HG03064 (cell line): ENCODE data around the gene MTMR4.
"Not testable (repeated sequence)": the region's sequence is repeated elsewhere in the genome, so short reads cannot be mapped to it uniquely, and the experiment has no call there.

Experiments used
- ATAC-seq: cut with Tn5 transposase; IDR thresholded peaks from one replicate; pipeline ENCODE4 v1.9.1; 2021; ENCODE audit warnings: low read depth; ENCODE audit not compliant: unreplicated experiment

The MTMR4 gene

DNA sequence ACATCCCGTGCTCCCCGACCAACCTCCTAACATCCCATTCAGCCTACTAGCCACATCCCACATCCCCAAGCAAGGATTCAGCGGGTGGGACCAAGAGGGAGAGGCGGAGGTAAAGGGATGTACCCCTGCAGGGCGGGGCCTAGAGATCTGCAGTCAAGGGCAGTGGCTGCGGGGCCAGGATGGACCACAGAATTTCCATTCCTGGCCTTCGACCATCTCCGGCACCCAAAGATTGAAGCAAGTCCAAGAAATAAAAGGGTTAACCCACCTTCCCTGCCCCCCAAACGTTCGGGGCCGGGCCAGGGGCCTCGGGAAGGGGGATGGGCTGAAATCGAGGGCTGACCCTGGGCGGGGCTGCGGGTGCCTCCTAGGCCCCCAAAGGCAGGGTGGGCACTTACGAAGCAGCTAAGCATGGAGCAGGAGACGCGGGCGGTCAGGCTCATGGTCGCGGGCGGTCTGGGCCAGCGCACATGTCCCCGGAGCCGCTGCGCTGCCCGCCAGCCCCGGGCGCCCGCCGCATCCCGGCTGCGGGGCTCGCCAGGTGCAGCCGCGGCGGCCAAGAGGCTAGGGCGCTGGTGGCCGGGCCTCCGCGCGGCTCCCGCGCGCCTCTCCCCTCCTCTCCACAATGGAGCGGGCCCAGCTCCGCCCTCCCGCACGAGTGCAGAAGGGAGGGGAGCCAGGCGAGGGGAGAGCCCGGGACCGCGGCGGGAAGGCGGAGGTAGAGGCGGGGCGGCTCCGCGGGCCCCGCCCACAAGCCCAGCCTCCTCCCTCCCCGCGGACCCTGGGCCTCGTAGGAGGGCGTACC lies at the start of gene MTMR4:
TSS of gene MTMR4 (minus strand) at position 674 of the 805 bp plus-strand sequence. CDS start at position 443, 231 bp downstream.
- no peak for ATAC-seq

DNA sequence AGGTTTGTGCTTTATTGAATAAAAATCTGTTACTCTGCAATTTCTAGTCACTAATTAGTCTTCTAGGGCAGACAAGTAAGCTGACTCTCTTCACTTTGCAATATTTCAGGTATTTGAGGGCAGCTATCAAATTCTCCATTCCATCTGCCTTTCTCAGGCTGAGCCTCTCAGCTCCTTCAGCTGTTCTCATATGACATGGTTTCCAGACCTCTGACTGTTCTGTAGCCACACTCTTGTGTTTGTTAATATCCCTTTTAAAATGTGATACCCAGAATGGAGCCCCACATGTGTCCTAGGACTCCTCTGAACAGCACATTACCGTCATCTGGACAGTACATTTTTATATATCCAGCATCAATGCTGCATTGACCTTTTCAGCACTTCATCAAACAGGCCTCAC lies 46.1 kb upstream of the MTMR4 start:
- no peak for ATAC-seq

DNA sequence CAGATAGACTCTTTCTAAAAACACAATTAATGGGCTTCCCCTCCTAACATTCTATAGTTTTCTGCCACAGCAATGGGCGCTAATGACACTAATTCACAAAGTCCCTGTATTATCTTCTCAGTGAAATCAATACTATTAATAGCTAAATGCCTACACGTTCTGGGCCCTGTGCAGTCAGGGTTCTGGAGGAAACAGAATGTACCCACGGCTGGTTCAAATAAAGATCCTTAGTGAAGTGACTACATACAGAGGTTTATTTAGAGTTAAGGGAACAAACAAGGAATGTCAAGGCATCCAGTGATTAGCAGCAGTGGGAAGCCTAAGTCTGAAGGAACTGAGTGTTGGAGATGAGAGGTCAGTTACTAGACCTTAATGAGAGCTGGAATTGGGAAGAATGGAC lies 43.5 kb upstream of the MTMR4 start:
- no peak for ATAC-seq

DNA sequence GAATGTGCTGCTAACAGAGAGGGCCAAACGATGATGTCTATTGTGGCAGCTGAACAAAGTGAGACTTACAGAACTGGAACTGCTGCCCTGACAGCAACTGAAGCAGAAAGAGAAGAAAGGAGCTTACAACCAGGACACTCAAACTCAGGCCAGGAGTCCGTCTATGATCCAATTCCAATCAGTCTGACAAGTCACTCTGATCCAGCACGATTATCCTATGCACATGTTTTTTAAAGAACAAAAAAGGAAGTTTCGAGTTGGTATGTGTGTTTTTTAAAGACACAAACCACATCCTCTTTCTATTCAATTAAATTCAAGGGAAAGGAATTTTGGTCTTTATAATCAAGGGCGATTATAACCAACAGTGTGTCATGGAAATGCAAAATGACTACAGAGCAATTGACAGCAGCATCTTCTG lies 42.4 kb upstream of the MTMR4 start:
- no peak for ATAC-seq

DNA sequence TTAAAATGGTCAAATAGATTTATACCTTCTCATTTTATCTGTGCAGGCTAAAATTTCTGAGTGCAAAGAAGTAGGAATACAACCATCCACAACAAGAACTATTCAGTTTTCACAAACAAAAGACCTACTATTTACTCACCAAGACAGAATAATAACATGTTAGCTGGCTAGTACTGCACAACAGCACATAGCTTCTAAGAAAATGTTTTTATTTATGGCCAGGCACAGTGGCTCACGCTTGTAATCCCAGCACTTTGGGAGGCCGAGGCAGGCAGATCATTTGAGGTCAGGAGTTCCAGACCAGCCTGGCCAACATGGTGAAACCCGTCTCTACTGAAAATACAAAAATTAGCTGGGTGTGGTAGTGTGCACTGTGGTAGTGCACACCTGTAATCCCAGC lies 40.7 kb upstream of the MTMR4 start:
- ATAC-seq = not testable (repeated sequence)

DNA sequence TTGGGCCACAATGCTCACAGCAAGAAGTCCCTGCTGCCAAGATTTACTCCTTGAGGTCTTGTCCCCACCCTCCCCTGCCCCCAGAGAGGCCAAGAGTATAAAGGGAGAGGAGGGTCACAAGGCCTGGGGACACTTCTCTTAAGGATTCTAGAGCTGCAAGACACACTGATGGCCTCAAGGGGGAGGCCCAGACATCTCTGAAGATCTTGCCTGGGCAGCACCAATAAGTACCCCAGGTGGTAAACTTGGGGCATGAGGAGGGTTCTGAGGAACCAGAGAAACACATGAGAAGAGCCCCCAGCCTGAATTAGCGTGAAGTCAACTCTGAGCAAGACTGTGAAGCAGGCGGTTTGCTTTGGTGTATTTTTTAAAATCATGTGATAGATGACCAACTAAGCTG lies 26.8 kb upstream of the MTMR4 start:
- no peak for ATAC-seq

DNA sequence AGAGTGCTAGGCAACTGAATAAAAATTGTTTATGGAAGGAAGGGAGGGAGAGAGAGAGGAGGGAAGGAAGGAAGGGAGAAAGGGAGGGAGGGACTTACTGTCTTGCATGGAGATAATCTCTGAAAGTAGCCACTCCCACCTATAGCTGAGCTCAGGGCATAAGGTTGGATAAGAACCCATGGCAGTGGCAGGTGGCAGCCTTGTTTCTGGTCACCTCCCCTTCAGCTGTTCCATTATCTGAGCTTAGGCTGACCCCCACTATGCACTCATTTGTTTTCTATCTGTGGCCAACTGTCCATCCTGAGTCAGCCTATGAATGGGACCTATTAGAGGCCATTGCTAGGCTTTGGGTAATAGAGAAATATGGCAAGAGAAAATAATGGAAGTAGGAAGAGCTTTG lies 25.3 kb upstream of the MTMR4 start:
- no peak for ATAC-seq

DNA sequence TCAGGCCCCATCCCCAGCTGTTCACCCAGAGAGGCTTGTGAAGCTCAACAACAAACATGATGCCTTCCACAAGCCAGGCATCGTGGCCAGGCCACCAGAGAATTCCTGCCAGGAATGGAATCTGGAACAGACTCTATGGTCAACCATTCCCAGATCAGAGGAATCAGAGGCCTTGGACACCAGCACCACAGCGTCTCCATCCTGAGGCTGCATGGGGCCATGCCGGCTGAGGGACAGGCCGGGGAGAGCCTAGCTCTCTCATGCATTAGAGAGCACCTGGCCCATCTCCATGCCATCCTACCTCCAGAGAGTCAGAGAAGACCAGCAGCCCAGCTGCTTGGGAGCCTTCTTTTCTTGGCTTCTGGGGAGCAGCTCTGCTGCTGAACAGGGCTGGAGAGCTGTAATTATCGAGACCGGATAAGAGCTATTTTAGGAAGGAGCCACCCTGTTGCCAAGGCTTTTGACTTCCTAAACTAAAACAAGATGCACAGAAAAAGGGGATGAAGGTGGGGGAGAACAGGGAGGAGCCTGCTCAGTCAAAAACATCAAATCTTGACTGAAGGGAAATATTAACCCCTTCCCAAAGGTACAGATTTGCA lies 24.5 kb upstream of the MTMR4 start:
- no peak for ATAC-seq

DNA sequence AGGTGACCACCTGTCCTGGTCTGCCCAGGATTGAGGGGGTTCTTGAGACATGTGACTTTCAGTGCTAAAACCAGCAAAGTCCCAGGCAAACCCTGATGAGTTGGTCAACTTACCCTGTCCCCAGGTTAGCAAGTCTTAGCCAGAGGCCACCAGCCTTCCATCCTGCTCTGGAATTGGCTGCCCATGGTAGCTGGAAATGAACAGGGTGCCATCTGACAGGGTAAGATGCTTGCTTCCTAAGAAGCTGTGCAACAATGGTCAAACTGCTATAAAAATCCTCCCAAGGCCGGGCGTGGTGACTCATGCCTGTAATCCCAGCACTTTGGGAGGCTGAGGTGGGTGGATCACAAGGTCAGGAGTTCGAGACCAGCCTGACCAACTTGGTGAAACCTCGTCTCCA lies 22.8 kb upstream of the MTMR4 start:
- no peak for ATAC-seq

DNA sequence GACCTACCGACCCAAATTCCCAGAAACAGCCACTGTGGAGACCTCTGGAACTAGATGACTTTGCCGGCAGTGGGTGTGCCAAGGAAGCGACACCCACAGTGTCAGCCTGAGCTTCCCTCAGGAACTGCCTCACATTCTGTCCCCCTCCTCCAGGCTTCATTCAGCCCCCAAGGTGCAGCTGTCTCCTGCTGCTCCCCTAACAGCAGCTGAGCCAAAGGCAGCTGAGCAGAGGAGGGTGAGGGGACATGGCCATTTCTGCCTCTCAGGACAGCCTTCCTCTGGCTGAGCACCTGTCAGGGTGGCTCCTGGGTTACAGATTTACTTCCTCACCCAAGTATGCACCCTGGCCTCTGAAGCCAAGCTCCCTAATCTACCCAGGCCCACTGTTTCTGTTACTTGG lies 22.1 kb upstream of the MTMR4 start:
- ATAC-seq = no peak

DNA sequence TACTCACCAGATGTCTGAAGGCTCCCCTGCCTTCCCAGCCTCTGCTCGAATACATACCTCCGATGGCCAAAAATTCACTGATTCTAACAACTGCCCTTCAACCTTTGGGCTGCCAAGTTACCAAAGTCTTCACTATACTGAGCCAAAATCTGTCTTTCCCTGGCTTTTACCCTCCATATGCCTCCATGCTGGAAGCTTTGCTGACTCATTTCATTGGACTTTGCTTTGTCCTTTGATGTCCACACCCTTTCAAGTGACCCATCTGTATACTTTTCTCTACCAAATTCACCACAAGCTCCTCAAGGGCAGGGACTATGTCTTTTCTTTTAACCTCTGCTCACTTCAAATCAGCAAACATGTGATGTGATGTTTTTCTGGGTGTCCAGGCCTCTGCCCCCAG lies 21.0 kb upstream of the MTMR4 start:
- no peak for ATAC-seq

DNA sequence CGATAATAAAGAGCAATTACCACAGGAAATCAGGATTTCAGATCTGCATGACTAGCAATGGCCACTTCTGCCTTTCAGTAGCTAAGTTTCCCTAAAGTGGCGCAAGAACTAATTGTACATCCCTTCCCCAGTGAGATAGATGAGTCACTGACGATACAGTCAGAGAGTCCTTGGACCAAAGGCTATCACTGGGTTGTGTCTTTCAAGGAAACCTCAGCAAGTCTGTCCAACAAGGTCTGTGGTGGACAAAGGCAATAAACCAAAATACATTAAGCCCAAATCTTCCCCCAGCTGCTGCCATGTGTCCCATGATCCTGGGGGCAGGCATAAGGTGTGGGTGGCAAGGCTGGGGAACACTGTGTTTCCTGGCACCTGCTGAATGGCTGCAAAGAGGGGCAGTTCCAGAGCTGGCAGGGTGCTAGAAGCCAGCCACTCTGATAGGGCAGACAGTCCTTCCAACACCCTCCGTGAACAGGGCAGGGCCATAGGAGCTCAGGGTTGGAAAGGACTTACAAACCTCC lies 20.5 kb upstream of the MTMR4 start:
- no peak for ATAC-seq

DNA sequence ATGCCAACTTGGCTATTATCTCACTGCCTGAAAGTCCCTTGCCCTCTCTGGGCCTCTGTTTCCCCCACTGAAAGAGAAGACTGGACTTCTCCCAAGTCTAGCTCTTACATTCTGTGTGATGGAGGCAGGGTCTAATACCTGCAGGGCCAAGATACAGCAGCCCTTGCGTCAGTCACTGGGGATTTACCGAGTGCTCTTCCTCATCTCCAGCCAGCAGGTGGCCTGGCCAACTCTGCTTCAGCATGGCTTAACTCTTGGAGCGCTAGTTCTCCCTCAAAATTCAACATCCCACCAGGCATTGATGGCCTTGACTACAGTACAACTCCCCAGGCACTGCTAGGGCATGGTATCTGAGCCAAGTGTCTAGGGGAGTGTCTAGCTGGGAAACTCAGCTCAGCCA lies 19.9 kb upstream of the MTMR4 start:
- no peak for ATAC-seq

DNA sequence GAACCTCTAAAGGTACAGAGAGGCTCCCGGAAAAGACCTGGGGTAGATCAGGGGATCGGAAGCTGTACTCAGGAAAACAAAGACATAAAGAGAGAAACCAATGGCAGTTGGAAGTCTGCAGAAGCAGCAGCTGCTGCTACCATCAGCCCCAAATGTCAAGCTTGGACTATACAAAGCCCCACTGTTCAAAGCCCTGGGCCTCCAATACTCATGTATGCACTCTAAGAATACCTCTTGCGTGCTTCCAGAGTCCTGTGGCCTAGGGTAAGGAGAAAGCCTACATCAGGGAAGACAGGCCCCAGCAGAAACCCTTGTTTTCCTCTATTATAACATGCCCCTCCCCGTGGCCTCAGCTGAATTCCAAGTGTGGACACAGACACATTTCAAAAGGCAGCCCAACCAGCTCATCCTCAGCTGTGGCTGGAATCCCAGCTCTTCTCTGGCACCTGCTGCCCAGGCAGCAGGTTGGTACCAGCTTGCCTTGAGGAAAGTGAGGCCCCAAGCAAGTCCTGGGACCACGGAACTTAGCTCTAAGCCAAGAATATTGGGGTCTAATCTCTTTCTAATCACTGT lies 19.3 kb upstream of the MTMR4 start:
- no peak for ATAC-seq

DNA sequence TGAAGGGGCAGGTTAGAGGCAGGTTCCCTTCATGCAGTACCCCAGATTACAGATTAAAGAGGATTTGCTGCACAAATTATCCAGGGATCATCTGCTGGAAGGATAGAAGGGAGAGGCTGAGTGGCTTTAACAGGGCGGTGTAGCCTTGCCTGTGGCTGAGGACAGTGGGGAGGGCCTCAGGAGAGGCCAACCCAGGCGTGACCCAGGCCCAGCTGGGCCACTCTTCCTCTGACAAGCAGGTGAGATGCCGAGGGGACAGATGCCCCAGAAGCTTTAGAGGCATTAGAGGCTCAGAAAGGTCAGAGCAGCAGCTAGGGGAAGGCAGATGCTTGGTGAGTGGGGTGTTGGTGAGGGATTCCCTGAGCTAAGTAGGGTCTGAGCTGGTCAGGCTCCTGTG lies 18.1 kb upstream of the MTMR4 start:
- no peak for ATAC-seq

DNA sequence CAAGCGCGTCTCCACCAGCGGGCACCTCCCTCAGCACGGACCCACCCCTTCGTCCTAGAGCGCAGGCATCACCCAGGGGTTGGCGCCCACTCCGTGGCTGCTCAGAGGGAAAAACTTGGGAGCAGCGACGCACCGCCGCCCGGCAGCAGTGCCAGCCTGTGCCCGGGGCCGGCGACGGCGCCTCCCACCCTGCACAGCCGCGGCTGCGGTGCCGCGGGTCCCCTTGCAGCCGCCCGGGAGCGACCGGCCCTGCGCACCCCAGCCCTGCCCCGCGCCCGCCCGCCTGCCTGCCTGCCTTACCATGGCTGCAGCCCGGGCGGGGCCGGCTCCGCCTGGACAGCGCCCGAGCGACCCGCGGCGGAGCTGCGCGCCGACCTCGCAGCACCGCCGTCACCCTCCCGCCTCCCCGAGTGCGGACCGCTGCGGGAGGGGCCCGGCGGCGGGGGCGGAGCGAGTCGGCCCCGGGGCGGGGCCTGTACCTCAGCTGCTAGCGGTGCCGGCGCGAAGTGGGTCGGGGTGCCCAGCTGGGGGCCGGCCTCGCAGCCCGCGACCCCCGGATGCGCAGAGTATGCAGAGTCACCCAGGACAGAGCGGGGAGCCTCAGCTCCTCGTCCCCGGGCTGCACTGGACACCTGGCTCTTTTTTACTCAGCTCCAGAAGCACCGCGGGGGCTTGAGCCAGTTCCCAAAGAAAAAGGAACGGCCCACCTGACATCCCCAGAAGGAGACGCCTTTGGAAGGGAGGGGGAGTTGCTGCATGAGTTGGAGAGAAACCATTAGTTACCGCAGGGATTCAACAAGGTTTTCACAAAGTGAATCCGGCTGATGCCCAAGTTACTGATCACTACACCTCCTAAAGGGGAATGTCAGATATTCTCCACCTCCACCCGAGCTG lies 17.5 kb upstream of the MTMR4 start:
- no peak for ATAC-seq

DNA sequence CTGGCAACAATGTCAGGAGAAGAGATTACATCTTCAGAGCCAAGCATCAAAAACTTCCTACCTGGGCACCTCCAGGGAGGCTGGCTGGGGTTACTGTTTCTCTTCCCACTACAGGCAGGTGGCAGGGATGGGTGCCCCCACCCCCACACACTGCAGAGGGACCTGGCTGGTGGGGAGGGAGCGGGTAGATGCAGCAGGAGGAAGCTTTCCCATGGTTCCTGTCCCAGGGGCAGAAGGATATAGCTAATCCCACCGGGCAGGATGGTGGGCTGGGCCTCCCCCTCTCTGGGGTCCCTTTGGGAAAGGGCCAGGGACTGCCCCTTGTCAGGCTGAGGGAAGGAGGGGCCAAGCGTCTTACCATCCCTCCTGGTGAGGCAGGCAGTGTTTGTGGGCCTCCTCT lies 16.7 kb upstream of the MTMR4 start:
- ATAC-seq = no peak

DNA sequence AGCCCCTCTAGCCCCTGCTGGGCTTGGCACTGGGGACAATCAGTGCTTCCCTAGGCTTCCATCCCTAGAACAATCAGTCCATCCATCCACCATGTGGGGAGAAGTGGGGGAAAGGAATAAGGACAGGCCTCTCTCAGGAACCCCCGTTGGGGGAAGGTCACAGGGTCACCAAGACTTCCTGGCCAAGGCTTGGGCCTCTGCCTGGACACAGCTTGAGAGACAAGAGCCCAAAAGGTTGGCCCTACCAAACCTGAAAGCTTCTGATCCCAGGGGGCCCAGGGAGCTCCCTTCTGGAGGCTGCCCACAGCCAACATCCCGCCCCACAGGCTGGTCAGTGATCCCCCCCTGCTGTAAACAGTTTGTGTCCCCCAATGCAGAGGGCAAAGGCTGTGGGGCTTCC lies 16.2 kb upstream of the MTMR4 start:
- no peak for ATAC-seq

DNA sequence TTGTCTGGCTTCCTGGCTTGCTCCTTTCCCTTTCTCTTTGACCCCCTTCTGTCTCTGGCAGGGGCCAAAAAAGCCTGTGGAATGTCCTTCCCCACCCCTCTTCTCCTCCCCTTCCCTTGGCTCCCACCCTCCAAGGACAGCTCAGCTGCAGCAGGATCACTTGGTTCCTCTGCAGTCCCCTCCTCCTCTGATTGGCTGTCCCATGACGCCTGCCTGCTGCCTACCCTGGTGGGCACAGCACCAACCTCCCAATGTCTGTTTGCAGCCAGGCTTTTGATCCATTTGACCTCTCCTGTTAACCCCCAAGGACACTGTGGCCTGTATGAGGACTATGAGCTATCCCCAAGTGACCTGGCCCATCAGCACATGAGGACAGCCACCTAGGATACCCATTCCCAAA lies 14.8 kb upstream of the MTMR4 start:
- no peak for ATAC-seq

DNA sequence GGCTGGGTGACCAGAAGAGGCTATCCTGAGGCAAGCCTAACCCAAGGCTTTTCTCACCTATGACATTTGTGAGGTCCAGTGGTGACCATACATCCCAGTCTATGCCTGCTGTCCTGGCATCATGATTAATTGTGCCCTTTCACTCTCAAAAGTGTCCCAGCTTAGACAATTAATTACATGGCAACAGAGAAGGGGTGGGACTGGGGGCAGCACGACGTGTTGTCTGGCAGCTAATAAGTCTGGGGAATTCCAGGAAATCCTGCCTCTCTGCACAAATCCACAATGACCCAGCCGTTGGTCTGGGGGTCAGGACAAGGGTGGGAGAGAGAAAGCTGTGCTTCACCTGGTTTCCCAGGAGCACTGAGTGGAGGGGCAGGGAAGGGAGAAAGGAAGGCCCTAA lies 14.0 kb upstream of the MTMR4 start:
- no peak for ATAC-seq

DNA sequence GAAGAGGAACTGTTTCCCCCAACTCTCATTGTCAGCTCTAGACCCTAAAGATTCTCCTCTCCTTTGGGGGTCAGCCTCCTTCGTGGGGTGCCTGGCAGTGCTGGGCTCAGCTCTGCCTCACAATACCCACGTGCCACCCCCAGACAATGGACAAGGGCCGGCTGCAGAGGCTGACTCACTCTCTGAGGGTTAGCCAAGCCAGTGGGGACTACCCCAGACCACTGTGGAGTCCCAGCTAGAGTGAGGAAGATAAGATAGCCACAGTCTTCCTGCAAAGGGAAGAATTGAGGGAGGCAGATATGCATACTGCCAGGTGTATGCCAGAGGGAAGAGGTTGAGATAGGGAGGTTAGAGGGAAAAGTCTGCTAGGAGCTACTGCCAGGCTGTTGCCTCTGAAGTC lies 13.5 kb upstream of the MTMR4 start:
- no peak for ATAC-seq
